ENCODE data around the gene TBX21.

The TBX21 gene

DNA sequence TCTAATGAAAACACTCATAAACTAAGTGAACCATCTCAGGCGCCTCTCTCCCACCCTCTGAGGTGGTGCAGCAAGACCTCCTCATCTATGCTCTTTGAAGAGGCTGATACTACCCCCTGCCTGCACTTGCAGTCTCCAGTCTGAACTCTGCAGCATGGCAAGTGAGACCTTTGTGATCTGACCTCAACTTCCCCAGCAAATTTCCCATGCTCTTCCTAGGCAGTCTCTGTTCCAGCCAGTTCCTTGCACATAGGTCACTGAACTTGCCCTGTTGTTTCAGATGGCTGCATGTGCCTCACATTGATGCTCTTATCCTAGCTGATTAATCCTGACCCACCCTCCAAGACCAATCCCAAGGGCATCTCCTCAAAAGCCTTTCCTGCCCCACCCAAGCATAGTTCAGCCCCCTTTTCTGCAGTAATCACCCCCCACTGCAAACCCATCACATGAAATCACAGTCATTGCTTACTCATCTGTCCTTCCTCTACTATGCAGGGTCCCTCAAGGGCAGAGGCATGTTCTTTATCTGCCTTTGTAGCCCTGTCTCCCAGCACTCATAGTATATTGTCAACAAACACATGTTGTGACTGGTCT lies 42.0 kb downstream of the TBX21 start:
- DNase-seq (ENCODE audit: low read depth), result no peak

DNA sequence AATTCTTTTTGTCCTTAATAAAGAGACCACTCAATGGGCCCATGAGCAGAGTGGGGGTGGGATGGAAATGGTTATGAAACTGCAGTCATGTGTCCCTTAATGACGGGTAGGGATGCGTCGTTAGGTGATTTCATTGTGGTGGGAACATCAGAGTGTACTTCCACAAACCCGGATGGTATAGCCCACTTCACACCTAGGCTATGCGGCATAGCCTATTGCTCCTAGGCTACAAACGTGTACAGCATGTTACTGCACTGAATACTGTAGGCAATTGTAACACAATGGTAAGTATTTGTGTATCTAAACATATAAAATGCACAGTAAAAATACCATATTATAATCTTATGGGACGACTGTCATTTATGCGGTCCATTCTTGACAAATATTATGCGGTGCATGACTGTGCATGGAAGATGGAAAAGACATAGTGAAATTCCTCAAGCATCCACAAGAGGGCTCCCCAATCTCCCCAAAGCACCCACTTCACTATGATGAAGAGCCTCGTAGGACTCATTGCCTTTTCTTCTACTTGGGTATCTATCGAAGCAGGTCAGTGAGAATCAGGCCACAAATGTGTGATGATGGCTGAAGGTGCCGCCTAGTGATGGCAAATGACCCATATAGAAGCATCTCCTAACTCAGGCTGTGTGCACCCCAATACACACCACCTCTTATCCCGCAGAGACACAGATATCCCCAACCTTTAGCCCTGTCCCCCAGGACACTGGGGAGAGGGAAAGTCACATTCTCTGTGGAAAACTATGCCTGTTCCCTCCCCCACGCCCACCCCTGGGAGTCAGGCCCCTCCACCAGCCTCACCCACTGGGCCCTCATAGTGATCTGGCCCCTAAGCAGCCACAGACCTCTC lies 43.5 kb downstream of the TBX21 start:
- no peak for DNase-seq (ENCODE audit: low read depth)

DNA sequence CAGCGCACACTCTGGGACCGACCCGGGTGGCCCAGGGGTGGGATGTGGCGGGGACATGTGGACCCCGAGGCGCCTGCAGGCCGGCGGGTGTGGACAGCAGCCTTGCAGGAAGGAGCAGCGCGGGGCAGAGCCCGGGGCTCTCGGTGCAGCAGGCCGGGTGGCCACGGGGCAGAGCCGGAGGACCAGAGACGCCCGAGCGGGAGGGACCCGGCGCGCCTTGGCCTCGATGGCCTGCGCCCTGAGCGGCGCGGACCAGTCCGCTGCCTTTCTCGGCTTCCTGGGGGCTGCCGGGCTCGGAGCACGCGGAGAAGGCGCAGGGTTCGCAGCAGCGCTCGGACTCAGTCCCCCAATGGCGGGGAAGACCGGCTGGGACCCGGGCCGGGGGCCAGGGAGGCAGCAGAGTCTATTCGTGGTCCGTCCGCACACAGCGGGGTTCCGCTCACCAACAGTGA lies 45.2 kb downstream of the TBX21 start:
- DNase-seq (ENCODE audit: low read depth), result no peak

DNA sequence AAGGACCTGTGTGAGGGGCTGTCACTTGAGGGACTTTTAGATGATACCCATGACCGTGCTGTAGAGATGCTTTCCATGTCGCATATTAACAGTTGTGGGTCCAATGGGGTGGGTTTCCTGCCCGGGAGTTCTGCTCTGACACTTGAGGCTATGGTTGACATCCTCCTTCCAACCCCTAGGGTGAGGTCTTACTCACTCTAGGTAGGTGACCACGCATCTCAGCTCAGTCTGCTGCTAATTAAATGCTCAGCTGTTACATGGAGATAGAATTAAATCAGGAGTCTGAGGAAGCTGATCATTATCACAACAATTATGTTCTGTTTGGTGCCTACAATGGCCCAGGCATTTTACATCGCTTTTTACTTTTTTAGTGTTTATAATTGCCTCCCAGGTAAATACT lies 48.4 kb downstream of the TBX21 start:
- no peak for DNase-seq (ENCODE audit: low read depth)

DNA sequence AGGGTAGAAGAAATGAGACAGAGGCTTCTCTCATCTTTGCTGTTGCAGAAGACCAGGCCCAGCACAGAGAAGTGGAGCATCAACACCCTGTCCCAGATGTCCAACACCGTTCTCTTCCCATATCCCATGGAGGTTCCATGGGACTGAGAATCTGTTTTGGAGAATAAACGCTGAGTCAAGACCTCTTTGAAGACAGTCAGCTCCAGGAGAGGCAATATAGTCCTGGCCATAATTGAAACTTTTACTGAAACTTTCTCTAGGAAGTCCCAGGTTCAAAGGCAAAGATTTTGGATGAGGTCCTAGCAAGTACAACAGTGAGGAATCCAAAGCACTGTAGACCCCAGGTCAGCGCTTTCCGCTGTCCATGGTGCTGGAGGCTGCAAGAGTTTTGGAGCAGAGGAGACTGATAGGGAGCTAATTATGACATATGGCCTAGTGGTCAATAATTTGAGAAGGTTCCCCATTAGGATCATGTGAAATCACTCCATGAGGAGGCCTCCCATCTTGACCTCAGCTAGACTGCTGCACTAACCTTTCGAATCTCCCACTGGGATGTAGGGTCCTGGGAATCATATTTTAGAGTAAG lies 52.6 kb downstream of the TBX21 start:
- DNase-seq (ENCODE audit: low read depth), result no peak

DNA sequence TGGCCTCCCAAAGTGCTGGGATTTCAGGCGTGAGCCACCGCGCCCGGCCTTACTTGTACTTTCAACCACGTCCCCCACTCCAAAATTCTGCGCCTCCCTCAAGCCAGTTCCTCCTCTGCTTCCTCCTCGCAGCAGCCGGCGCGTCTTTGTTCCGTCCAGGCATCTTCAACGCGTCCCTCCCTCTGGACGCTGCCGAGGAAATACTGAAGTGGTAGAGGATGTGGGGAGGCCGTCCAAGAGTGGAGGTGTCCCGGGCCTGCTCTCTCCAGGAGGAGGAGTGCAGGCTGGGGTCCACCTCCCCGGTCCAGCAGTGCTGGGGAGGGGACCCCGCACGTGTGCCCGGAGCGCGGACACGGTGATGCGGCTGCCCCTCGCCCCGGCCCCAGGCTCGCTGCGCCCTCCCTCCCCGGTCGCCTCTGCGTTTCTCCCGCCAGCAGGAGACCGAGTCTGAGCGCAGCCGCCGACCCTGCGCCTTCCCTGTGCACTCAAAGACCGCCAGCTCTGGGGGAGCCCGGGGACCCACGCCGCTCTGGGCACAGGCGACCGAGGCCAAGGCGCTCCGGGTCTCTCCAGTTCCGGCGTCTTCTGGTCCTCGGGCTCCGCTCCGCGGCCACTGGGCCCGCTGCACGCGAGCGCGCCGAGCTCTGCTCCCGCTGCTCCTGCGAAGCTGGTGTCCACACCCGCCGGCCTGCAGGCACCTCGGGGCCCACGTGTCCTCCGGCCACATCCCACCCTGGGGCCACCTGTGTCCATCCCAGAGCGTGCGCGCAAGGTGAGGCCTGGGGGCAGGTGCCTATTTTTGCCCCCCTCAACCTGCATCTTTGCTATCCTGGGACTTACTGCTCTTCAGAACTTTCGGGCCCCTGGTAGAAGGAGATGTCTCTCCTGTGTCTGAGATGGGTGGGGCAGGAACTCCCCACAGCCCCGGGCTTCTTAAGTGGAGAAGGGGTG lies 56.9 kb downstream of the TBX21 start:
- no peak for DNase-seq (ENCODE audit: low read depth)

DNA sequence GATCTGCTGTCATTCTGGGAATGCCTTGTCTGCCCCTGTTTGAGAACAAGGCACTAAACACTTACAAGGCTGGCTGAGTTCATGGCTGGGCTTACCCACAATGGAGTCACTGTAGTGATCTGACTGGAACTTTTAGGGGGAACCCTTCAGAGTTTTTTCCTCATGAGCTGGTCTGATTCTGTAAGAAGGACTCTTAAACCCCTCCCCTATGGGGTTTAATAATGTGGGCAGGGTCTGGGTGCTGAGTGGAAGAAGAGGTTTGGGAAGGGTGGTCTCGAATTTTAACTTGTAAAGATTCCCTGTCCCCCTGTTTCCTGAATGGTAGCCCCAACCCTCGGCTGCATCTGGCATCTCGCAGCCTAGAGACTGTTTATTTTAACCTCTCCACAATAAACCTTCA lies 58.0 kb downstream of the TBX21 start:
- no peak for DNase-seq (ENCODE audit: low read depth)

DNA sequence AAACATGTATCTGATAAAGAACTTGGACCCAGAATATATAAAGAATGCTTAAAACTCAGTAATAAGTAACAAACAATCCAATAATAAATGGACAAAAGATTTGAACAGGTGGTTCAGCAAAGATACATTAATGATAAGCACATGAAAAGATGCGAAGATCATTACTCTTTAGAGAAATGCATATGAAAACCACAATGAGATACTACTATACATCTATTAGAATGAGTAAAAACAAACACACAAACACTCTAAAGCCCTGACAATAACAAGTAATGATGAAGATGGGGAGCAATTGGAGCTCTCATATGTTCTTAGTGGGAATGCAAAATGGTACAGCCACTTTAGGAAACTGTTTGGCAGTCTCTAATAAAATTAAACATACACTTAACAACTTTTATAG lies 59.4 kb downstream of the TBX21 start:
- no peak for DNase-seq (ENCODE audit: low read depth)

DNA sequence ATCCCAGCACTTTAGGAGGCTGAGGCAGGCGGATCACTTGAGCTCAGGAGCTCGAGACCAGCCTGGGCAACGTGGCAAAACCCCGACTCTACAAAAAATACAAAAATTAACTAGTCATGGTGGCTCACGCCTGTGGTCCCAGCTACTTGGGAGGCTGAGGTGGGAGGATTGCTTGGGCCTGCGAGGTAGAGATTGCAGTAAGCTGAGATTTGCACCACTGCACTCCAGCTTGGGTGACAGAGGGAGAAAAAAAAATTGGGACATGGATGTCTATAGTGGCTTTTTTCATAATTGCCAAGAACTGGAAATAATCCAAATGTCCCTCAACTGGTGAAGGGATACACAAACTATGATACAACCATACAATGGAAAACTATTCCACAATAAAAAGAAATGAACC lies 59.9 kb downstream of the TBX21 start:
- DNase-seq (ENCODE audit: low read depth), result no peak
